Lower leg skin (tissue), 3 donors: Measurements from ENCODE around the gene MED29.

Source experiments
- CTCF ChIP-seq, 3 donors: fragments of 450-650 bp; IDR thresholded peaks; one replicate each; pipeline ENCODE4 v1.5.1; 2016; ENCODE audit warnings: antibody characterized with exemption in 3 of 3, mild to moderate bottlenecking in 3 of 3, moderate library complexity in 2 of 3
- POLR2A ChIP-seq, 2 donors: fragments of 450-650 bp; IDR thresholded peaks; one replicate each; pipeline ENCODE4 v1.6.1; 2016 to 2017; ENCODE audit warnings: antibody characterized with exemption in 2 of 2, mild to moderate bottlenecking in 1 of 2, moderate library complexity in 1 of 2

- no peak for TF ChIP-seq CTCF (IDR thresholded peaks at IDR 0.05)
- TF ChIP-seq POLR2A (IDR thresholded peaks at IDR 0.05): peak in 1 of 2 donors; percentile 40
Measured at GRCh38 chr19:39390751-39391437, at the start of gene MED29, which contains the start of gene PAF1.
